ENCODE results near the gene MOV10.

Gene MOV10

GRCh38 chr1:112744009-112744578, 69.6 kb downstream of the MOV10 start:
- Histone ChIP-seq H3K4me3 (peak overlapping the region; percentile 60), H3K27ac (no peak overlapping the region)
- DNase-seq (ENCODE audit: low spot score) = no peak
- TF ChIP-seq CTCF (IDR thresholded peaks at IDR 0.05) = no peak

GRCh38 chr1:112748396-112748795, 73.9 kb downstream of the MOV10 start:
- no peak for TF ChIP-seq CTCF (IDR thresholded peaks at IDR 0.05)

More at GRCh38 chr1:112748396-112748795, 73.9 kb downstream of the MOV10 start:
- no peak for DNase-seq (ENCODE audit: low spot score)
- Histone ChIP-seq H3K27ac (no peak overlapping the region), H3K4me3 (no peak overlapping the region)

All from coronary artery (tissue), 2 donors.